ENCODE measurements around the gene CATSPER3.

DNA sequence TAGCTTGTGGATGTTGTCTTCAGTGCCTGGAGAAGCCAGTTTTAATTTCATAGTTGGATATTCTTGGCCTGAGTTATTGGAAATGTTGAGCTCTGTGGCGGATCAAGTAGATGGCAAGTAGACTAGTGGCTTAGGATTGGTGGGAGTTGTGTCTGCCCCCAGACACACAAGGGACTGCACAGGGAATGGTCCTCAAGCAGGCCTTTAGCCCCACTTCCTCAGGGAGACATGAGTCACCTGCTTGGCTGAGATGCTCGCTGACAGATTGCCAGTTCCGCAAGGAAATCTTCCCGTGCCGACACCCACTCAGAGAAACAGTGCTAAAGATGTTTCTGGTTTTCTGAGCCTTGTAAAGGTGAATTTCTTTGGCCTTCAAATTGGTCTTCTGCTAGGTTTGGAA is 18.8 kb upstream of the CATSPER3 start:
- TF ChIP-seq, protein P1, sequence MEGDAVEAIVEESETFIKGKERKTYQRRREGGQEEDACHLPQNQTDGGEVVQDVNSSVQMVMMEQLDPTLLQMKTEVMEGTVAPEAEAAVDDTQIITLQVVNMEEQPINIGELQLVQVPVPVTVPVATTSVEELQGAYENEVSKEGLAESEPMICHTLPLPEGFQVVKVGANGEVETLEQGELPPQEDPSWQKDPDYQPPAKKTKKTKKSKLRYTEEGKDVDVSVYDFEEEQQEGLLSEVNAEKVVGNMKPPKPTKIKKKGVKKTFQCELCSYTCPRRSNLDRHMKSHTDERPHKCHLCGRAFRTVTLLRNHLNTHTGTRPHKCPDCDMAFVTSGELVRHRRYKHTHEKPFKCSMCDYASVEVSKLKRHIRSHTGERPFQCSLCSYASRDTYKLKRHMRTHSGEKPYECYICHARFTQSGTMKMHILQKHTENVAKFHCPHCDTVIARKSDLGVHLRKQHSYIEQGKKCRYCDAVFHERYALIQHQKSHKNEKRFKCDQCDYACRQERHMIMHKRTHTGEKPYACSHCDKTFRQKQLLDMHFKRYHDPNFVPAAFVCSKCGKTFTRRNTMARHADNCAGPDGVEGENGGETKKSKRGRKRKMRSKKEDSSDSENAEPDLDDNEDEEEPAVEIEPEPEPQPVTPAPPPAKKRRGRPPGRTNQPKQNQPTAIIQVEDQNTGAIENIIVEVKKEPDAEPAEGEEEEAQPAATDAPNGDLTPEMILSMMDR (conservative IDR thresholded peaks at IDR 0.05; ENCODE audit: low read depth, low read length), result no peak
- no peak for TF ChIP-seq EZH2 (IDR thresholded peaks at IDR 0.05; ENCODE audit: borderline replicate concordance, low read depth, low read length, poor library complexity, severe bottlenecking)

Measured in A673 (cell line).